Hippocampal formation (tissue), 2 donors: ENCODE measurements around the gene CYB5R3.

Source experiments
- DNase-seq, 2 donors: peaks; one replicate each; lab custom pipeline; 2025; lab: John Stamatoyannopoulos, UW

The CYB5R3 gene

DNA sequence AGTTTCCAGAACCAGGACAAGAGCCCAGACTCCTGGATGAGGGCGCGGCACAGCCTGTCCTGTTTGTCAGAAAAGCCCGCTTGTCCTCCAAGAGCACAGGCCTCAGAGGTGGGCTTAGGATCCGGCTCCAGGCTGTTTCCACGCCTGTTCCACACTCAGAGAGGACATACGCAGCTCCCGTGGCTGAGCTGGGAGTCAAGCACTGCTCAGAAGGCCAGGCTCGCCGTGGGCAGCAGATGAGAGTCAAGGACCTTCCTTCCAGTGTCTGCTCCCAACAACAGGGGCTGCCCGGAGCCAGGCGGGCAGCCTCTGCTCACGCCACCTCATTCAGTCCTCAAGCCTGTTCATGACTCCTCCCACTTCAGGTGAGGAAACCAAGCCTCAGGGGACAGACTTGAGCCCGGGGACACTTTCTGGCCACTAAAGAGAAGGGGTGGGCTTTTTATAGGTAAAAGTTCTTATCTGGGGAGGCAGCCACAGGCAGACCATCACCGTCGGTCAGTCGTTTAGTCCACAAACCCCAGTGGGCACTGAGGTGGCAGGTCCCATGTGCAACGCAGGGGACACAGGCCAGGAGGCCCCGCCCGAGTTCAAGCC is 3.8 kb downstream of the CYB5R3 start:
- no peak for DNase-seq

DNA sequence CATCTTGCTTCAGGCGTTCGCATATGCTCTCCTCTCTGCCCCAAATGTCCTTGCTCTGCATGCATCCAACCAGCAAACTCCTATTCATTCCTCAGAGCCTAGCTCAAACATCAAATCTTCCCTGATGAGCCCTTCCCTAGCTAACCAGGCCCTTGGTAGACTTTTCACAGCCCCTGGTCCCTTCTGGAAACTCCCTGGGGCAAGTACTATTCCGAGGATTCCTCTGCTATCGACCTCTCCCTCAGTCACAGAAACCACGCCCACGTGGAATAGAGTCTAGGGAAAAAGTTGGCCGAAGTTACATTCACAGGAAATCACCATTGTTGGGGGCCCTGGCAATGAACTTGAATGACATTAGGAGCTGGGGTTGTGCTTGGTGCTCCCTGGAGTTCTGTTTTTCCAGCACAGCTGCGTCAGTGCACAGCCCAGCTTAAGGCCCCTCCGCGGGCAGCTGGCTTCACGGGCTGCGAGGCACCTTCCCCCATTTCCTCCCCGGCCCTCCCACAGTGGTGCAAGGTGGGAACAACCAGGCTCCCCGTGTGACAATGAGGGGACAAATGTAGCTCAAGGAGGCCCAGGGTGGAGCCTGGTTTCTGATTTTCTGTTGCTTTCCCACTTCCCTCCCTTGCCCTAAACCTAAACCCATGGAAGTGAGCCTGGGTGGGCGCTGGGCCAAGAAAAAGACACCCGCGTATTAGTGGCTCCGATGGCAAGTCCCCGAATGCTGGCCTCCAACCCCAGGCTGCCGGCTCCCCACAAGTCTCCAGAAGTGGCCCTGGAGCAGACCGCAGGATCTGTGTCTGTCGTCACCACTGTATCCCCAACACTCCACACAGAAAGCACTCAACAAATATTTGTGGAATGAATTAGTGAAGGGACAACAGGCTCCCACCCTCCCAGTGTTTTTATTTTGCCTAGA is 4.5 kb downstream of the CYB5R3 start:
- DNase-seq, result no peak

DNA sequence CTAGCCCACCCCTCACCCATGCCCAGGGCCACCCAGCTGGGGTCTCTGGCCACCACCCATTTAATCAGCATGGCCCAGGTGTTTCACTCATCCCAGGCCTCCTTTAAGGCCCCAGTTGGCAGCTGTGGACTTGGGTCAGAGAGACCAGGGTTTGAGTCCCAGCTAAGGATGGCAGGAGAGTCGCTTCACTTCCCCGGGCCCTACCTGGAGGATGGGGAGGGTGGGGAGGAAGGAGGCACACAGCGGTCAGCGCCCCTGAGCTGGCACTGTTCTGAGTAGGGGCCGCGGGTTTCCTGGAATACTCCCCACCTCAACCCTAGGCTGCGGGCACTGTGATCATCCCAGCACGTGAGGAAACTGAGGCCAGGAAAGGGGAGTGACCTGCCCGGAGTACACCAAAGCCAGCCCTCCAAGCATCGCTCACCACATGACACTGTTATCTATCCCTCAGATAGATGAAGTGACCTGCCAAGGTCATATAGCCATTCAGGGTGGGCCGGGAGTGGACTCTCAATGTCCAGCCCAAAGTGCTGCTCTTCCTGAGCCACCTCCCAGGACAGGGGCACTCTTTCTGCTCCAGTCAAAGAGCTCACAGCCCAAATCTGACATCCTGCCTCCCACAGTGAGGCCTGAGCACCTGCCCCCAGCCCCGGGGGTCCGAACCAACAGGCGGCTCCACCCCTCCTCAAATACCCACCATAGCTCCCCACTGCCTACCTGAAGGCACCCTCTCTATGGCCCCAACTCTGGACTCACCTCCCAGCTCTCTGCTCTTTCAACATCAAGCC is 5.4 kb downstream of the CYB5R3 start:
- no peak for DNase-seq

DNA sequence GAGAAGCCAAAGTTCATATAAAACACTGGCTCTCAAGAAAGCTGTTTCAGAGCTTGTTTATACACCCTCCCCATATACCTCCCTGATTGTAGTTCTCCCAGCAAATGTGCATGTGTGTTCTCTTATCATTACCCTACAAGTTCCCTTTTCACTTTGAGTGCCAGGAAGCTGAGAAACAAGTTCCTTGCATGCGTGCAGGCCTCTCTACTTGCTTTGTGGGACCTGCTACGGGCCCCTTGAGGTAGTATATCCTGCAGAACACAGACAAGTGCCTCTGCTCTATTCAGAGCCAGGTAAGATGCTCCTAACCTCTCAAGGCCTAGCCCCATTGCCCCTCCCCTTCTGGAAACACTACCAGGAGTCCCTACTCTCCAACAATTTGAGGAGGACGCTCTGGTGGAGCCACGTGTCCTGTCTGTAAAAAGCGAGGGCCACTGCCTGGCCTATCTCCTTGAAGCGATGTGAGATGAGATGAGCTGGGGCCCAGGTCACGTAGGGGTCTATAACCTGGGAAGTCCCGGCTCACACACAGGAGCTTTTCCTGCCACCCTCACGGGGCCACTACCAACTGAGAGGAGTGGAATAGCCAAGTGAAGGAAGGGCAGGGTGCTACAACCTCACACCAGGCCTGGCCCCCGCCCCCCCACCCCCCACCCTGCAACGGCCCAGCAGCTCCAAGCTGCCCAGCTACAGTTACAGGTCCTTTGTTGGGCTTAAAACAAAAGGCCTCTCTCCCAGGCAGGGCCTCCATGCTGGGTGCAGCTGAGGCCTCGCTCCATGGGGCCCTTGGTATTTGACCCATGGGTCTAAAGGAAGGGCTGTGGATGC is 6.2 kb downstream of the CYB5R3 start:
- no peak for DNase-seq

- no peak for DNase-seq
Measured at GRCh38 chr22:42641801-42642413, 7.3 kb downstream of the CYB5R3 start.

GRCh38 chr22:42639541-42640241 is 9.5 kb downstream of the CYB5R3 start:
- no peak for DNase-seq

DNA sequence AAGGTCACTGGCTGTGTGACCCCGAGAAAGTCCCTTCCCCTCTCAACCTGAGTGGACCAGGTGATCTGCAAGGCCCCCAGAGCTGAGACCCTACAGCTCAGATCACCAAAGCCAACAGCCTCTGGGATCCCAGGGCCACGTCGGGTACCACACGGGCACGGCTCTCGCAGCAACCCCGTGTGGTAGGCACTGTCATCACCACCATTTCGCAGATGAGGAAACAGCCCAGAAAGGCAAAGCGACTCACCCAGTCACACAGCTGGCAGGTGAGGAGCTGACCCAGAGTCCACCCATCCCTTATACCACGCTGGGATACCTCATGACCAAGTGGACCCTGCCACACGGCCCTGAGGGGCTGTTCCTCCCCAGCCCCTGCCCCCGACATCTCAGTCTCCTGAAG is 11.6 kb downstream of the CYB5R3 start:
- no peak for DNase-seq

GRCh38 chr22:42636506-42636905 is 12.7 kb downstream of the CYB5R3 start:
- no peak for DNase-seq

DNA sequence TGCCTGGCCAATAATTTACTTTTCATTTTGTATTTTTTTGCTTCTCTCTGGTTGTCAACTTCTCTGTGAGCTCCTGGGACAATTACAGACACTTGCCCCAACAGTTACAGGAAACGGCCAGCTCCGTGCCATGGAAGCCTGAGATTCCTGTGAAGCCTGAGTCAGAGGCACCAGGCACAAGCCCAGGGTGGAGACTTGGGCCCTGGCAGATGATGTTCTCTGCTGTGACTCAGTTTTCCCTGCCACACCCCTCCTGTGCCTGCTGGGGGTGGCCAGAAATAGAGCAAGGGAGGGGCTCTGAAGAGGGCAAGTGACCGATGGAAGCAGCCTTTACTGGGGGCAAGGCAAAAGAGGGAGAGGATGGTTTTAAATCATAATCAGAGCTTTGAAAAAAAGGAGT is 13.7 kb downstream of the CYB5R3 start:
- DNase-seq, result no peak

GRCh38 chr22:42633013-42633412 is 16.2 kb downstream of the CYB5R3 start:
- DNase-seq, result no peak

DNA sequence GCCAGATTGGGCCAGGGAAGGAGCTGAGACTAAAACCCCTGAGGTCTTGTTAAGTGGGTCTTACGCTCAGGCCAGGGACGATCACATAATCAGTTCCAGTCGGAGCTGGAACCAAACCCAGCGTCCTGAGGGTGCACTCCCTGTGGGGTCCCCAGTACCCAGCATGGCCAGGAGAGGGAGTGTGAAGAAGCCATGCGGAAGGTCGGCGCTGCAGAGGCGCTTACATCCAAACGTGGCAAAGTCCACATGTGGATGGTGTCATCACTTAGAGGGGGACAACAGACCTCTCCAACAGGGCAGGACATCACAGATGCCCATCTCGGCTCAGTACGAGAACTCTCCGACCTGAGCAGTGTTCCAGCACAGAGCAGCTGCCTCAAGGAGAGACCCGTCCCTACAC is 17.1 kb downstream of the CYB5R3 start:
- no peak for DNase-seq

- no peak for DNase-seq
Measured at GRCh38 chr22:42630901-42631602, 18.1 kb downstream of the CYB5R3 start.

- DNase-seq, result no peak
Measured at GRCh38 chr22:42630211-42630610, 19.0 kb downstream of the CYB5R3 start.

DNA sequence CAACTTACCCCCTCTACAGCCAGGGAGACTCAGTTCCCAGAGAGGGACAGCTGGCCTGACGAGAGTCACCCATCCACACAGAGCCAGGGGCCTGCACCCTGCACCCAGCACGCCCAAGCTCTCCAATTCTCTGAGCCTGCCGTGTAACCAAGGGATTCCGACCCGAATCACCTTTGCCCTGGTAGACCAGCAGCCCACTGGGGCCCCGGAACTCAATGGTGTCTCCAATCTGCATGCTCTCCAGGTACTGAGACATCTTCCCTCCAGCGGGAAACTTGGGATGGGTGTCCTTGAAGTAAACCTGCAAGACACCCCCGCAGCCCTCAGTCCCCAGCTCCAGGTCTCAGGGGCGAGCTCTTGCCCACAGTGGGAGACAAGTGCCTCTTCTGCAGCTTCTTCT is 21.2 kb downstream of the CYB5R3 start:
- no peak for DNase-seq

DNA sequence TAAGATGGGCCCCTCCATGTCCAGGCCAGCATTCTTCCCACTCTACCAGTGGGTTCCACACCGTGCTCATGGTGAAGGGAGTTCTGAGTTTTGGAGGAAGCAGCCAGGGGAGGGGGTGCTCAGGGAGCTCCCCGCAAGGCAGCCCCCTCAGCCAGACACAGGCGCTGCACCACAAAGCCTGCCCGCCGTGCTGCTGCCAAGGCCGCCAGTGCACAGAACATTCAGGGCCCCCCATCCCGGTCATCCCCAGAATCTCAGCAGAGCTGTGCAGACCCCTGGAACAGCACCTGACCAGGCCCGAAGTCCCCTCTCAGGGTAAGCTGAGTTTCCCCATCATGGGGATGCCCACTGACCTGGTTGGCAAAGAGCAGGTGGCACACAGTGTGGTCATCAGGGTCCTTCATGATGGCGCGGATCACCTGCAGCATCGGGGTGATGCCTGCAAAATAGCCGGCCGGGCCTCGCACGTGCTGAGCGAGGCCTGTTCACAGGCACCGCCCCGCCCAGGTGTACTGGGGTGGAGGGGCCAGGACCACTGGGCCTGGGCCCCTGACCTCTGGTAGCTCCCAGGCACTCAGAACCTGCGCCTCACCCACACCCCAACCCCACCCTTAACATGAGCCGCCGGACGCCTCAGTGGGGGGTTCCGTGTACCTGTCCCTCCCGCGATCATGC is 22.1 kb downstream of the CYB5R3 start:
- DNase-seq, result no peak

DNA sequence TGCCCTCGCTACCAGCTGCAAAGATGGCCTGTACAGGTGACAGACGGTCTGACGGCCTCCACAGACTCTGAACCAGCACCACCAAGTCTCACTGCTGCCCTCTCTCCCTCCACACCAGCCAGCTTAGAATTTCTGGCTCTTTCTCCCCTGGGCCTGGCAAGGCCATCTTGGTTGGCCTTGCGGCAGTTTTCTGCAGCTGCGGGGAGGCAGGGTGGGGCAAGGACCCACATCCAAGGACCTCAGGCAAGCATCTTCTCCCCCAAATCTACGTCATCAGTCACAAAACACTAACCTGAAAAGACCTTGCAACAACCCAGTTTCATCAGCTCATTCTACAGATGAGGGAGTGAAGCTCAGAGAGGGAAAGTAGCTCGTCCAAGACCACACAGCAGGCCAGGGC is 22.8 kb downstream of the CYB5R3 start:
- no peak for DNase-seq

DNA sequence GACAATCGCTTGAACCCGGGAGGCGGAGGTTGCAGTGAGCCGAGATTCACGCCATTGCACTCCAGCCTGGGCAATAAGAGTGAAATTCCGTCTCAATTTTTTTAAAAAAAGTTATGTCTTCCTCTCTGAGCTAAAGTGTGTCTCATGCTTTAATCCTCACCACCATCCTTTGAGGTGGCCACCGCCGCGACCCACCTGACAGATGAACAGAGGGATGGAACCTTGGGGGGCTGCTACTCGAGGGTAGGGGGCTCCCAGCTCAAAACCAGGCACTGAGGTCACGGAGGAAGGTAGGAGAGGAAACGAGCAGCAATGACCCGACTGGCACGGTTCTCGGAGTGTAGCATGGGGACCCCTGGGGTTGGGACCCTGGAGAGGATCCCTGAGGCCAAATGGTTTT is 23.8 kb downstream of the CYB5R3 start:
- no peak for DNase-seq

GRCh38 chr22:42624551-42625106 is 24.6 kb downstream of the CYB5R3 start:
- DNase-seq, result no peak

GRCh38 chr22:42623756-42624441 is 25.3 kb downstream of the CYB5R3 start:
- DNase-seq, result no peak
